ENCODE results near the gene SIRT3.
A peak's percentile ranks its signal among the peaks of the same experiment; 100 is the strongest.
"Not testable (repeated sequence)": the region's sequence is repeated elsewhere in the genome, so short reads cannot be mapped to it uniquely, and the experiment has no call there.

The SIRT3 gene

GRCh38 chr11:240315-240714 lies 4.2 kb upstream of the SIRT3 start:
- DNase-seq (ENCODE audit: low read depth, low spot score): no peak

GRCh38 chr11:238346-238745 lies 2.2 kb upstream of the SIRT3 start:
- DNase-seq (ENCODE audit: low read depth, low spot score): not testable (repeated sequence)

- peak; percentile 80 for DNase-seq (ENCODE audit: low read depth, low spot score)
Observed at GRCh38 chr11:236774-237767, 929 bp upstream of the SIRT3 start, which contains the start of gene PSMD13. PSMD13 (plus strand) TSS chr11:236976; CDS start chr11:237050, 74 bp downstream.

- peak; percentile 64 for DNase-seq (ENCODE audit: low read depth, low spot score)
Observed at GRCh38 chr11:235609-235996, 539 bp downstream of the SIRT3 start.

GRCh38 chr11:235180-235579 lies 962 bp downstream of the SIRT3 start:
- no peak for DNase-seq (ENCODE audit: low read depth, low spot score)

- no peak for DNase-seq (ENCODE audit: low read depth, low spot score)
Observed at GRCh38 chr11:232783-233565, 3.2 kb downstream of the SIRT3 start.

- no peak for DNase-seq (ENCODE audit: low read depth, low spot score)
Observed at GRCh38 chr11:230431-230830, 5.7 kb downstream of the SIRT3 start.

GRCh38 chr11:227824-228379 lies 8.2 kb downstream of the SIRT3 start:
- no peak for DNase-seq (ENCODE audit: low read depth, low spot score)

GRCh38 chr11:225734-226453 lies 10.2 kb downstream of the SIRT3 start:
- no peak for DNase-seq (ENCODE audit: low read depth, low spot score)

GRCh38 chr11:224424-224823 lies 11.7 kb downstream of the SIRT3 start:
- no peak for DNase-seq (ENCODE audit: low read depth, low spot score)

GRCh38 chr11:223884-224283 lies 12.3 kb downstream of the SIRT3 start:
- DNase-seq (ENCODE audit: low read depth, low spot score): no peak

- no peak for DNase-seq (ENCODE audit: low read depth, low spot score)
Observed at GRCh38 chr11:223026-223789, 12.9 kb downstream of the SIRT3 start.

- DNase-seq (ENCODE audit: low read depth, low spot score): no peak
Observed at GRCh38 chr11:221998-222789, 13.9 kb downstream of the SIRT3 start.

GRCh38 chr11:221539-221938 lies 14.6 kb downstream of the SIRT3 start:
- DNase-seq (ENCODE audit: low read depth, low spot score): no peak

- not testable (repeated sequence) for DNase-seq (ENCODE audit: low read depth, low spot score)
Observed at GRCh38 chr11:220641-221215, 15.4 kb downstream of the SIRT3 start.

GRCh38 chr11:218815-219593 lies 17.1 kb downstream of the SIRT3 start:
- DNase-seq (ENCODE audit: low read depth, low spot score): no peak

GRCh38 chr11:217704-218103 lies 18.4 kb downstream of the SIRT3 start:
- no peak for DNase-seq (ENCODE audit: low read depth, low spot score)

GRCh38 chr11:216081-216974 lies 19.8 kb downstream of the SIRT3 start:
- DNase-seq (ENCODE audit: low read depth, low spot score): no peak

Measured in activated naive CD8-positive, alpha-beta T cell treated with anti-CD3 and anti-CD28 coated beads, Interleukin-2, amount 50 U/mL, for 16 hours (primary cell).